CD4-positive, alpha-beta T cell treated with Interleukin-10 for 1 hour (primary cell): ENCODE measurements around the gene KLHL14.

Source experiments
- DNase-seq: peaks from one replicate; pipeline ENCODE4 v3.0.0-alpha.2; 2020

Gene KLHL14

DNA sequence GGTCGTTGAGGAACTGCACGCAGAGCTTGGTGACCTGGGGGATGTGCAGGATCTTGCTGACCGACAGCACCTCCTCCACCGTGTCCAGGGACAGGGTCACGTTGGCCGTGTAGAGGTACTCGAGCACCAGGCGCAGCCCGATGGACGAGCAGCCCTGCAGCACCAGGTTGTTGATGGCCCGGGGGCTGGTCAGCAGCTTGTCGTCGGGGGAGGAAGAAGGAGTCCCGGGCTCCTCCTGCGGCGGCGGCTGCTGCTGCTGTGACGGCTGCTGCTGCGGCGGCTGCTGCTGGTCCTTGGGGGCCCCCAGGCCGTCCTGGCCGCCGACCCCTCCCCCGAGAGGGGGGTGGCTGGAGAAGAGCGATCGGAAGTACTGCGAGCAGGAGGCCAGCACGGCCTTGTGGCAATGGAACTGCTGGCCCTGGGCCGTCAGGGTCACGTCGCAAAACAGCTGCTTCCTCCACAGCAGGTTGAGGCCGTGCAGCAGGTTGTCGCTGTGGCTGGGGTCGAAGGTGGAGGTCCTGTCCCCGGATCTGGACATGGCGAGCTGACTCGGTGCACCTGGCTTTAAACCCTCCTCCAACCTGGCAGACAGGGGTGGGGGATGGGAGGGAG, 2.7 kb downstream of the KLHL14 start:
- no peak for DNase-seq

DNA sequence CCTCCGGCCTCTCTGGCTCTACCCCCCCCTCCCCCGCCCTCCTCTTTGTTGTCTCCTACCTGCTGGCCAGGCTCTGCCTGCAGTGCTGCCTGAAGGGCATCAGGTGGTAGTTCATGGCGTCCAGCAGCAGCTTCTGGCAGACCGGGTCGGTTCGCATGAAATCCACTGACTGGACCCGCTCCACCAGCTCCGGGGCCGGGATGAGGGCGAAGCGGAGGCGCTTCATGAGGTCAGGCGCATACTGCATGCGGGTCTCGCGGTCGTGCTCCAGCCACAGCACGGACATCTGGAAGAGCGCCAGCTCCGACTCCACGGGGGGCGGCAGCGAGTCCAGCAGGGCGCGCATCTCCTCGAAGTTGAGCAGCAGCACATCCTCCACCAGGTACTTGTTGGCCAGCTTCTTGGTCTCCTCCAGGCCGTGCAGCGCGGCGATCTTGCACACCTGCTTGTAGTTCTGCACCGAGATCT, 3.2 kb downstream of the KLHL14 start:
- DNase-seq, result no peak

DNA sequence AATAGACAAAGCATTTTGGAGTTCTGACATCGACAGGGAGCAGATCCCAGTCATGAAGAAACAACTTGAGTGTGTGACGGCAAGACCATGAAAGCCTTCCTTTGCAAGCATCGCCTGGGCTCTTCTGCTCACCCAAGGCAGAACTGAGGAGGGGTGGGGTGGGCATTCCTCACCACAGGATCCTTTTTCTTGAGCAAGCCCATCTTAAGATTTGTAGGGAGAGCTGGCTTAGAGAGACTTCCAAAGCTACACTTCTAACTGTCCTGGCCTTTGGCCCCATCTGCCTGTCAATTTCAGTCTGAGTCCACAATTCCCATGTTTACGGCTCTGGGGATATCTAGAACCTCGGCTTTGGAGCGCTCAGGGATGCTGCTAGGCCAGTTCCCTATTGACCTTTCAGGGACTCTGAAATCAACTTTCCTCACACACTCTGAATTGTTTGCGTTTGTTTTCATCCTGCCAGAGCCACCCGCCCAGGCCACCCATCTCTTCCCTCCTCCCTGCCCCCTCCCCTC, 3.7 kb downstream of the KLHL14 start:
- no peak for DNase-seq

DNA sequence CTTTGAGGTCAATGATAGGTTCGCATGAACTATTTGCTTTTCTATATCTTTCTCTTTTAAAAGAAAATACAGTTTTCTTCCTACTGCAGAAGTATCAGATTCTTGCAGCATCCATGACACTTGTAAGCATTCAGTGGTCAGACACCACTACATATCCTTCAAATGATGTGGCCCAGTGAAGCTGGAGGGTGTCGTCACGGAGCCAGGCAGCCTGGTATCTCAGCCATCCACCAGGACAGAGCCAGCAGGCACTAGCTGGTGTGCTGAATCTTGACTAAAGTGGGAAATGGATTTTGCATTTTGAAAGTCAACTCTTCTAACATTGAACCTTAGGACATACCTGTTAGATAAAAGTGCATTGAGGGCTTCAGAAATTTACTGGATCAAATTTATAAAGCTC, 5.4 kb downstream of the KLHL14 start:
- DNase-seq, result no peak

DNA sequence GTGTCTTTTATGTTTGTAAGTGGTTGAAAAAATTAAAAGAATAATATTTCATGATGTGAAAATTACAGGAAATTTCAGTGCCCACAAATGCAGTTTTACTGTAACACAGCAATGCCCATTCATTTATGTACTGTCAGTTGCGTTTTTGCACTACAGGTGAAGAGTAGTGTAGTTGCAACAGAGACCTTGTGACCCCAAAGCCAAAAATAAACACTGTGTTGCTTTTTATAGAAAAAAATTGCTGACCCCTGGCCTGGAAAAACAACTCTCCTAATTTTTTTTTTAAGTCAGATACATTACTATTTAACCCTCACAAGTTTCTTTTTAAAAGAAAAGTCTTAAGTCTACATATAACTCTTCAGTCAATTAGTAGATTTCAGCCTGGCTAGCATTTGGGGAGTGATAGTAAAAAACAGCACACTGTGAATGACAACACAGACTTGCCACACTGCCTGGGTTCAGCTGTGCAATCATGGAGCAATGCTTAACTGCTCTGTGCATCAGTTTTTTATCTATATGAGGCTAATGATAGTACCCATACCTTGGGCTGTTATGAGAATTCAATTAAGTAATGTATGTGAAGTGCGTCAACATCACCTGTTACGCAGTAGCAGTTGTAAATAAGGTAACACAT, 8.1 kb downstream of the KLHL14 start:
- no peak for DNase-seq

DNA sequence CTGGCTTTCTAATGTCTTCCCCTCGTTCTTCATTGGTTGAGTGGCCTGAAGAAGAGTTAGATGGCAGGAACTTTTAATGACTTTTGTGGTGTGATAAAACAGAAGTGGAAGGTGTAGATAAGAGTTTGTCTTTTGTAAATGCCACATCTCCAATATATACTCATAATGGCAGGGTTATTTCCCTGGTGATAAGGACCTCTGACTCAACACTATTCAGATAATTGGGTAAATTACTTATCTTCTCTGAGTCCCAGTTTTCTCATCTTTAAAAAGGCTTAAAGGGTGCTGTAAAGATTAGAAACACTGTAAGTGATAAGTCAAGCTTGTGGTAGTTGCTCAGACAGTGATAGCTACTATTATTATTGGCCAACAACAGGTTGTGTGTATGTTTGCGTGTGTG, 9.5 kb downstream of the KLHL14 start:
- DNase-seq, result no peak

DNA sequence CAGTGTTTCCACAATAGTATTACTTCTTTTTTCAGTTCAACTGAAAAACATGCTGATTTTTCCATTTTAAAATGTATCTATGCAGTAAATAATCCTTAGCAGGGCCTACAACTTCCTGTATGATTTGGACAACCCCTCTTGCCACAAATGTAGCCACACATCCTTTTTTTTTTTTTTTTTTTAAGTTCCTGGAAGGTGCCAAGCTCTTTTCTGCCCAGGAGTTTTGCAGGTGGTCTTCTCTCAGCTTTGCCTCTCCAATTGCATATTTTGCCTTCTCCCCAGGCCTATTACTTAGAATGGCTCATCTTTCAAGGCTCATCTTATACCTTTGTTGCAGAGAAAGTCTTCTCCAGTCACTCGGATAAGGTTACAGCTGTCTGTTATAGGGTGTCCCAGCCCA, 11.6 kb downstream of the KLHL14 start:
- DNase-seq, result no peak

DNA sequence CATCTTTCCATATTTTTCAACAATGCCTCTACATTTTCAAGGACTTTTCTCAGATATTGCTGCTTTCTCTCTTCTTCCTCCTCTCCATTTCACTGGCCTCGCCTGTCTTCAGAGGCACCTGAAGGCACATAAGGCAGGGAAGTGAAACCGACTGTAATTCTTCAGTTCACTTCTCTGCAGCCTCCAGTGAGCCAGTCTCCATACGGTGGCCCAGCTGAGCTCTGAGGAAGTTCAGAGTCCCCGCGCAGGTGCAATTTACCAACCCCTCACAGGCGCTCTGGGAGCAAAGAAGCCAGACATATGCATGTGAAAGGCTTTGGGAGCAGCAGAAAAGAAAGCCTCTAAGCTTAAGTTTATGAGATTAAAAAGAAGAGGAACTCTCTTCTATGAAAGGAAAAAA, 12.4 kb downstream of the KLHL14 start:
- no peak for DNase-seq

DNA sequence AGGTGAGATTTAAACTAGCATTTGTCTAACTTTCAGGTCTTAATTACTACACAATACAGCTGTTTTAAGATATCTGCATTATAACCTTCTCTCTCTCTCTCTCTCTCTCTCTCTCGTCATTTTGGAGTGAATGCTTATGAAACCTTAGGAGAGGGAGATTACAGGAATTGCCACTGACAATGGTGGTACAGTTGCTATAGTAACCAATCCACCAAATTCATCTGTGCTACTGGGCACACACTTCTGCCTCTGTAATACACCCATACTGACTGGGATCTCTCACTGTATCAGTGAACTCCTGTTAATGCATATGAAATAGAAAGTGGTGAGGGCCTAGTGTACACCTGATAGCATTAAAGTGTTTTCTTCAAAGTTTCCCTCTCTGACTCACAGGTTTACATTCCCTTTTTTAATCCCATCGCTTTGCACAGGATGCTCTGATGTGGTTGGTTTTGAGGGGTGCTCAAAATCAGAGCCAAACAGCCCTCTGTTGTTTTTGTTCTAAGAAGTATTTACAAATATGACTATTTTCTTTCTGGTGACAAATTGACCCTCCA, 13.1 kb downstream of the KLHL14 start:
- DNase-seq, result no peak

DNA sequence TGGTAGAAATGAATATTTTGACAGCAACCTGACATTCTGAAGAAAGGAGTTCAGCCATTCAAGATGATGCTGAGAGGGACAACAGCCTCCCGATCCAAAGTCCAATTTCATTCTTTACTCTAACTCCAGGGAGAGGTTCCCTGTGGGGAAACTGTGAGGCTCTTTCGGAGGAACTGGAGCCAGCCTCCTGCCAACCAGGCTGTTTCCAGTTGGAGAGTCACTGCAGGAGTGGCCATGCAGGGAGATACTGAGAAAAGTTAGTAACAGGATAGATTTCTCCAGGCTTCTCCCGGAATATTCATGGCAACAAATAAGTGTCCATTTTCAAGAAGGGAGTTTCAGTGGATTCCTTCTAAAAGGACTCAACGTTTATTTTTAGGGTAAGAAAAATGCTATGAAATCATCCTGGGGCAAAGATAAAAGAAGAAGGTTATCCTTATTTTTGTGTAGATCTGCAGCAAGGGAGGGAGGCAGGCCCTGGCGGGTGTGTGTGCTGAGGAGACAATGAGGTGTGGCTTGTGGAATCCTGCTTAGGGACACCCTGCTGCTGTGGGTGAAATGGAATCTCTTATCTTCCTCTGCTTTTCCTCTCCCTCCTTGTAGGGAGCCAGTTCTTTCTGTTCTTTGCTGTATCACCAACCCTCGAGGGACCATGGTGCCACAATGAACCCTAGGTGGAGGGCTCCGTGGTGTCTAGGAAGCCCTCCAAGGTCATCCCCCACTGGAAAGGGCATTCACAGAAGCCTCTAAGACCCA, 18.1 kb downstream of the KLHL14 start:
- no peak for DNase-seq

DNA sequence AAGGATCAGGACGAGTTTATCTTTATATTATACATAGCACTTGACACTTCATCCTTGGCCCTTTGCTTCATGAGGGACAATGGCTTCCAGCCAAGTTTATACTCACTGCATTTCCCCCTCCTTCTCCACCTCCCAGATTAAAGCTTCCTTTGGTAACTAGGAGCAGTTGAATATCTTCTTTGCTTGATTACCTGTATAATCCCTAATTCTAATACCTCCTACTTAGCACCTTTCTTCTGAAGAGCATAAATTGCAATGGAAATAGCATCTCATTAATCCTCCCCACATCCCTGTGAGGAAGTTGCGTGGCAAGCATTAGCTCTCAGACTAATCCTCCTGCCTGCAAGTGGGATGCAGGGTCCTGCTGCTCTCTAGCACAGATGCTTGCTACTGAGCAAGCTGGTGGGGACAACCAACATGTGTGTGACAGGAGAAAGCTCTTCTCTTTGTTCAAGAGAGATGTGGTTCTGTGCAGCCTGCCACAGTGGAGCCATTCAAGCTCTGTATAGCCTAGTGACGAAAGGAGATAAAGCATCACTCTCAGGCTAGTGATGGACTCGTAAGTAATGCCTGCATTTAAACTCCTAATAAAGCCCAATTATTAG, 19.1 kb downstream of the KLHL14 start:
- no peak for DNase-seq

DNA sequence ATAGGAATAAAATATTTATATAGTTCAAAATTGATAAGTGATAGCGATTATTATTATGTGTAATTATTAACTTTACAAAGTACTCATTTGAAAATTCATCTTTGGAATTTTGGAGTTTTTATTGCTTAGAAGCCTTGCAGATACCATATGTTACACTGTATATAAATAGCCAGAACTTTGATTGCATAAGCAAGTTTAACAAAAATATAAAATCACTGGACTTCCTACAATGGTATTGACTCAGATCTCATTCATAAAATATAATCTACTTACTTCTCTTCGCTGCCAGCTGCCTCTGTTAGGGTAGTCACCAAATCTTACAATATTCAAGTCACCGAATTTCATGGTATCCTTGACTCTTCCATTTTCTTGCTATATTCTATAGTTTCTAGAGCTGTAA, 22.5 kb downstream of the KLHL14 start:
- no peak for DNase-seq

DNA sequence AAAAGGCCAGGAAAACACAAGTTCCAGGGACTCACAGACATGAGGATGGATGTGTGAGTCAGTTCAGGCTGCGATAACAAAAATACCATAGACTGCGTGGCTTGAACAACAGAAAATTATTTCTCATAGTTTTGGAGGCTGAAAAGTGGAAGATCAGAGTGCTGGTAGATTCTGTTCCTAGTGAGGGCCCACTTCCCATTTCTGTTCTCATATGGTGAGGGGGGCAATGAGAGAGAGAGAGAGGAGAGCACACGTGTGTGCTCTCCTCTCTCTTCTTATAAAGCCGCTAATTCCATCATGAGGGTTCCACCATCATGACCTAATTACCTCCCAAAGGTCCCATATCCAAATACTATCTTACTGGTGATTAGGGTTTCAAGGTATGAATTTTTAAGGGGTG, 23.0 kb downstream of the KLHL14 start:
- no peak for DNase-seq

DNA sequence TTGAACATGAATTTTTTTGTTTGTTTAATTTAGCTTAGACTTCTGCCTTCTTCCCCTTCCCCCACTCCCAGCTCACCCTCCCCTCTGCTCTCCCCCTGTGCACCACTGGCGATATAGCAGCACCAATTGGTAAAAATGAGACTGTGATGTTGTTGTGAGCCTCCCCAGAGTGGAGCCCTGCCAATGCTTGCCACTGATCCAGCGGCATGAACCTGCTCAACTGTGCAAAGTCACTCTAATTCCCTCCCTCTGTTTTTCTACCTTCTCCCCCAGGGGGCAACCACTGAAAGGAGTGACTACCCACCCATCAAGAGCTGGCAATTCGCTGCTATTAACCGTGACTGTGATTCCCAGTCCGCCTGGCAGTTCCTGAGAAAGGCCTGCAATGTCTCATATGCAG, 30.2 kb downstream of the KLHL14 start:
- no peak for DNase-seq

DNA sequence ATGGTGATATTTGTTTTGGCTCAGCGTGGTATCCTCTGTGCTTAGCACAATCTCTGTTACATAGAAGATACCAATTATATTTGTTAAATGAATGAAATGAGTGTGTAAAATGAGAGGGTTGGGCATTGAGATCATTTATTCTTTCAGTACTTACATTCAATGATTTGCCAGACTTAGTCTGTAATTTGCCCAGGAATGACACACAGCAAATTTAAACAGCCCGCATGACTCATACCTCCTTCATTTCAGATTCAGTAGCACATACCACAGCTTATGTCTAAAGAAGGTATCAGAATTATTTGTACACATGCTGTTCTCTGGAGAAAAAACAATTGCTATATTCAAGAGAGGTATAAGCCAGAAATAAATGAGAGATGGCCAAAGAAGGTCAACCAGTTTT, 37.0 kb downstream of the KLHL14 start:
- no peak for DNase-seq

DNA sequence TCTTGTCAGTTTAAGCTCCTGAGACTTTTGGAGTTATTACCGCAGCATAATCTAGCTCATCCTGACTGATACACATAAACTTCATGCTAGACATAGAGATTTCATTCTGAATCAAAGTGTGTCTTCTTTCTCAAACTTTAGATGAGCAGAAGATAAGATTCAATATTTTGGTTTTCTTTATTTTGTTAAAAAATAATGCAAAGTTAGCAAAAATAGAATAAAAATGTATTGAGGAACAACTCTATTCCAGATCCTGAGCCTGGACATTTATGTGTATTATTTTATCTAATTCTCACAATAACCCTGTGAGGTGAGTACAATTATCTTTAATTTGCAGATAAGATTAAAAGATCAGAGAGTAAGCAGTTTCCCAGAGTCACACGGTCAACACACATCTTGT, 38.4 kb downstream of the KLHL14 start:
- no peak for DNase-seq

DNA sequence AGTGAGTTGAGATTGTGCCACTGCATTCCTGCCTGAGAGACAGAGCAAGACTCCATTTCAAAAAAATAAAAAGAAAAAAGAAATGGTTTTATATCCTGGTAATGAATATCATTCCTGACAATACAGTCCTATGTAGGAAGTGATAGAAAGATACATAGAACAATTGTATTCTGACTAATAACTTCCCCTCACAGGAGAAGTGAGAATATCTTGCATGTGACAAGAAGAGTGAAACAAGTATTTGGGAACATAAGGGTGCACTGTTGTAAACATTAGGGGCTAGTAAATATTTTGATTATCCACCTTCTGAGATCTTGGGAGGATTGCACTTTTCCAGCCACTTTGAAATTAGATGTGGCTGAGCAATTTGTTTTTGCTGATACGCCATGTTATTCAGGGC, 40.7 kb downstream of the KLHL14 start:
- DNase-seq, result no peak

DNA sequence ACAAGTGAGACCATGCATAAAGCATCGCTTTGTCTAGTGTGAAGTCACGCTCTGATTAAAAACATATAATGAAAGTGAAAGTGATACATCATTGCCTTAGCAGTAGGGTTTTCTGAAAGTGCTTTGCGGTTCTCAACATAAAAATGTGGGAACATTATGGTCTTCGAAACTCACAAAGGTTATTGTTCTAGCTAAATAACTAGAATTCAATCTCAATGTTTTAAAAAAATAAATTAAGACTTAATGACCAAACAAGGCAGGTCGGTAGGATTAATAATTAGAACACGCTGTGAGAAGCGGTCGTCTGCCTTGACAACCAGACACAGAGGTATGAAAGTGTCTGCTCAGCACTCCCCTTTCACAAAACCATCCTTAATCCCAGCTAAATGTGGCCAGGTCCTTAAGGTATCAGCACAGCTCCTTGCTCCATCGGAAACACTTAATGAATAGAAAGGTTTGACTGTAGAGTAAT, 42.2 kb downstream of the KLHL14 start:
- DNase-seq, result peak; percentile 28

DNA sequence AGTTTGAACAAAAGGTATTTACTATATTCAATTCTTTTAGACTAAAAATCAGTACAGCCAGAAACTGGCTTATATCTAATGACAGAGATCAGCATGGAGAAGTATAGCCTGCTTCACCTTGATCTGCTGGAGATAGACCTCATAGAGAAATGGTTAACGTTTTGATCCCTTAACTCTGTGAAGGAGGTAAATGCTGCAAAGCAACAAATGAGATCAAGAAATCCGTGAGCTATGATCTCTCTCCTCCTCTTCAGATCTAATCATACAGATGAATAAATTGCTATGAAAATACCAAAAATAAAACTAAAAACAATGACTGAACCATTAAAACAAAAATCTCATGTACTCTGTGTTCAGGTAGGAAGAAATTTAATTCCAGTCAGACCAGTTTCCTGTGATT, 42.8 kb downstream of the KLHL14 start:
- no peak for DNase-seq

DNA sequence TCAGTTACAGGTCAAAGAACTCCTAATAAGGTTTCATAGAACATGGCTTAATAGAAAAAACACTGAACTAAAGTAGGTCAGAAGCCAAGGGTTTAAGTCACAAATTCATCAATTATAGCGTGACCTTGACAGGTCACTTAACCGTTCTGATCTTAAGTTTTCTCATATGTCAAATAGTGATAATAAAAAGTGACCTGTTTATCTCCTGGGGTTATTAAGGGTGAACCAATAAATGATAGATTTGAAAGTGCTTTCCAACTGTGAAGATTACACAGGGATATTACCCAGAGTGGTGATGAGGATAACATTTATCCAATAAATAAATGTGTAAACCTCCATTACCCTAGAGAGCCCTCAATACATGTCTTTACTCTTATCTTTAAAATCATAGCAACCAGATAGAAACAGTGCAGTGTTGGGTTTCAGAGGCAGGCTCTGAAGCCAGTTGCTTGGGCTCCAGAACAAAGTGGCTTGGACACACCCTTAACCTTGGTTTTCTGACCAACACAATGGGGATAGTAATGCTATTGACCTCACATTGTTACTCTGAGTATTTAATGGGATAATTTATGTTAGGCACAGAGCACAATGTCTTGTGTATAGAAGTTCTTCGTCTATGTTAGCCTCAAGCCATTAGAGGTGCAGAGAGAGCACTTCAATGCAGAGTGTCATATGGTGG, 48.6 kb downstream of the KLHL14 start:
- DNase-seq, result no peak

DNA sequence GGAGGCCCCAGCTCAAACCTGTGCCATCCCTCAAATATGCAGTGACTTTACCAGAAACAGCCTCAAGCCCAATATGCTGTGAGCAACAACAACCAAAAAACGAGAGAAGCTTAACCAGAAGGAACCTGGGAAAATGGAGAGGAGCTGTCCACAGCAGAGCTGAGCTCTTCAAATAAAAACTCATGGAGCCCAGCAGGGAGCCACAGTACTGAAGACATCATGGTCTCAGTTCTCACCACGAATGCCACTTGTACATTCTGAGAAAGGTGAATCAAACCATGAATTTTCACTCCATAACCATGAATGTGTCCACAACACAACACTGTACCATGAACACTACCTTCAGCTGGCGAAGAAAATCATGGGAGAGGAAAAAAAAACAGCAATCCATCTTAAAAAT, 50.5 kb downstream of the KLHL14 start:
- no peak for DNase-seq

DNA sequence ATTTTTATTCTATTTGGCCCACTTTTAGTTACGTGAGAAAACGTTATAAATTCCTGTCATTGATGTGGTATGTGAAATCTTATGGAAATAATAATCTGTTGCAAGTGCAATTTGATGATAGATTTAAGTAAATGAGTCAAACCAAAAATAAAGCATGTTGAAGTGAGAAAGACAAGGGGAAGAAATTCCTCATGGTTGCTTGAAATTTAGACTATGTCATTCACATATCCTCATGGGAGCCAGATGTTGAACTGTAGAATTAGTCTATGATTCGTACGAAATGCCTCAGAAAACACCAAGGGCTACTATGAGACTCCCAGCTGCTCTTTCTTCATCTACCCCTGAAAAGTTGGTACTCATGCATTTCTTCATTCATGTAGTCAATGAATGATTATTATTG, 55.7 kb downstream of the KLHL14 start:
- DNase-seq, result no peak
